Activated CD4-positive, CD25-positive, alpha-beta regulatory T cell treated with anti-CD3 and anti-CD28 coated beads, Interleukin-2, amount 50 U/mL, for 16 hours (primary cell): ENCODE data around the gene TAOK2.

Experiments used
- DNase-seq: peaks from one replicate; pipeline ENCODE4 v3.0.0-alpha.2; 2020; ENCODE audit warnings: low read depth, low spot score

TAOK2 gene

DNA sequence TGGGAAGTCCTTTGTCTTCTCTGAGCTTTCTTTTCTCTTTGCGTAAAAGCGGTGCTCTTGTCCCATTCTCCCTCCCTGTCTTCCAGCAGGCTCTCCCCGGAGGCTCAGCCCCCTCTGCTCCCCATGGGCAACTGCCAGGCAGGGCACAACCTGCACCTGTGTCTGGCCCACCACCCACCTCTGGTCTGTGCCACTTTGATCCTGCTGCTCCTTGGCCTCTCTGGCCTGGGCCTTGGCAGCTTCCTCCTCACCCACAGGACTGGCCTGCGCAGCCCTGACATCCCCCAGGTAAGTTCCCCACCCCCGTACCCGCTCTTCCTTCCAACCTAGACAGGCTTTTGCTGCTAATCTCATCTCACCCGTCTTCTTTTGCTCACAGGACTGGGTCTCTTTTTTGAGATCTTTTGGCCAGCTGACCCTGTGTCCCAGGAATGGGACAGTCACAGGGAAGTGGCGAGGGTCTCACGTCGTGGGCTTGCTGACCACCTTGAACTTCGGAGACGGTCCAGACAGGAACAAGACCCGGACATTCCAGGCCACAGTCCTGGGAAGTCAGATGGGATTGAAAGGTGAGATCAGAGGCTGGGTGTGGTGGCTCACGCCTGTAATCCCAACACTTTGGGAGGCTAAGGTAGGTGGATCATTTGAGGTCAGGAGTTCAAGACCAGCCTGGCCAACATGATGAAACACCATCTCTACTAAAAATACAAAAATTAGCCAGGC, 10.5 kb upstream of the TAOK2 start:
- no peak for DNase-seq

DNA sequence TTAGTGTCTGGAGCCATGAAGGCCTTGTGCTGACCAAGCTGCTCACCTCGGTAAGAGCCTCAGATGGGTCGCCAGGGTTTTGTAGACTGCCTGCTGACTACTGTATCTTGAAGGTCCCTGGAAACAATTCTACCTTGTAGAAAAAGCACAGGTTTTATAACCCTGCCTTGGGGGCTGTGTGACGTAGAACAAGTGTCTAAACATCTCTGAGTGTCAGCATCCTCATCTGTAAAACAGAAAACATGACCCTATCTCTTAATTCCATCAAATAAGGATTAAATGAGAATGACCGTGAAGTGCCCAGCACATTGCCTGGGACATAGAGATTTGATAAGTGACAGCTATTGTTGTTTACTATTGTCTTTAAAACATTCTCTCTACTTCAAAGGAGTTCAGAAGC, 5.5 kb upstream of the TAOK2 start:
- no peak for DNase-seq

DNA sequence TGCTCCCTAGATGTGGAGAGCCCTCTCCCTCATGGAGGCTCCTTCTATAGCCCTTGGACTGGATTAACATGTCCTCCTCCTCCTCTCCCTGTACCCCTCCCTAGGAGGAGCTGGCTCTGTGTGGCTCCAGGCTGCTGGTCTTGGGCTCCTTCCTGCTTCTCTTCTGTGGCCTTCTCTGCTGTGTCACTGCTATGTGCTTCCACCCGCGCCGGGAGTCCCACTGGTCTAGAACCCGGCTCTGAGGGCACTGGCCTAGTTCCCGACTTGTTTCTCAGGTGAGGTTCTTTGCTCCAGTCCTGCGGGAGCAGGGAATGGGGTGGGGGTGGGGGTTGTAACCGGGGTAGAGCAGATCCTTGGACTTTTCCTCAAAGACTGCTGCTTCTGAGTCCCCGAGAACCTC, 2.4 kb upstream of the TAOK2 start:
- DNase-seq: no peak

DNA sequence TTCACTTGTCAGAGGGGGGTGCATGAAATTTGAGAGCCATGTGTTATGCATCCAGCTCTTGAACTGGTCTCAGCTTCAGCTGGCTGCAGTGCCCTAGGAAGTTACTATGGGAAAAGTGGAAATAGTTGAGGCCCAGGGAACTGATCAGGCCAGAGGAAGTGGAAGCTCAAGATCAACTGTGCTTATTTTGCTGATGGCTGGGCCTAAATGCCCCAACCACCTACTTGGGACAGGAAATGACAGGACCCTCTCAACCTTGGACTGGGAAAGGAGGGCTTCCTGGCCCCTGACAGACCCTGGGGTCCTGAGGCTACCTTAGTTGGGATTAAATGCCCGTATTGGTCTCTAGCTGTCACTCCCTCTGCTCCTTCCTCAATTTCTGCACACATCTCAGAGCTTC, 1.2 kb upstream of the TAOK2 start:
- DNase-seq: no peak

DNA sequence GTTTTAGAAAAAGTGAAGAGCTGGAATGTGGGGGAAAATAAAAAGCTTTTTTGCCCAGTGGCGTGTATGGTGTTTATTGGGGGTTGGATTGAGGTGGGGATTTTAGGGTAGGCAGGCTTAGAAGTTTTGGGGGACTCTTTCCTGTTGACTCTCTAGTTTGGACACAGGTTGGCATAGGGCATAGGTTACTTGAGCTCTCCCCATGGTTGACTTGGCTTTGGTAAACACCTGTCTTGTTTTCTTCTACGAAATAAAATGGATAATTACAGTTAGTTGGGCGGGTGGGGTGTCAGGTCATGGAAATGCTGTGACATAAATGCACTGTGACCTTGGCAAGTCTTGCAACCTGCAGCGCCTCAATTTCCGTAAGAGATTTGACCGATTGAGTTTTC, 680 bp upstream of the TAOK2 start:
- no peak for DNase-seq

DNA sequence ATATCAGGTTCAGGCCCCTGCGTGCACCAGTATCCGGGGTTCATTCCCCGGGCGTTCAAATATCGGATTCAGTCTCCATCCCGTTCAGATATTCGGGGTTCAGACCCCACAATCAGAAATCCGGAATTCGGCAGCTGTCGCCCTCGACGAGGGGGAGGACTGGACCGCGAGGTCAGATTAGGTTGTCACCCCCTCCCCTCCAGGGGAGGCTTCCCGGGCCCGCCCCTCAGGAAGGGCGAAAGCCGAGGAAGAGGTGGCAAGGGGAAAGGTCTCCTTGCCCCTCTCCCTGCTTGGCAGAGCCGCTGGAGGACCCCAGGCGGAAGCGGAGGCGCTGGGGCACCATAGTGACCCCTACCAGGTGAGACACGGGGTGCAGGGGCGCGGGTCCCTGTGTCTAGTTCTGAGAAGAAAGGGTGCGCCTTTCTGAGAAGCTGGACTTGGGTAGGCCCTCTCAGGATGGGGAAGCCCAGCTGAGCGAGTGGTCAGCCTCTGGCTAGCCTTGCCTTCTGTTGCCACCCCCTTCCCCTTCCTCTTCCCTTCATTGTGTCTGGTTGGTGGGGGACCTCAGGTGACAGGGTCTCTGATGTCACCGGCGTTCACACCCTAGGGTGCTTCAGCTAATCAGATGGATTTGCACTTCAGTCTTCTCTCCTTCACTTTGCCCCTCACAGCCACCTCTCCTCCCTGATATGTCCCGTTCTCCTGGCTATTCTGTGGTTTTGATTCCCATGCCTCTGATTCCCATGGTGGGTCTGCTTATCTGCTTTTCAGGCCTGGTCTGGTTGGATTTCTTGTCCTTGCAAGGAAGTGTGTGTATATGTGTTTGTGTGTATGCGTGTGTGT, 844 bp downstream of the TAOK2 start:
- no peak for DNase-seq

DNA sequence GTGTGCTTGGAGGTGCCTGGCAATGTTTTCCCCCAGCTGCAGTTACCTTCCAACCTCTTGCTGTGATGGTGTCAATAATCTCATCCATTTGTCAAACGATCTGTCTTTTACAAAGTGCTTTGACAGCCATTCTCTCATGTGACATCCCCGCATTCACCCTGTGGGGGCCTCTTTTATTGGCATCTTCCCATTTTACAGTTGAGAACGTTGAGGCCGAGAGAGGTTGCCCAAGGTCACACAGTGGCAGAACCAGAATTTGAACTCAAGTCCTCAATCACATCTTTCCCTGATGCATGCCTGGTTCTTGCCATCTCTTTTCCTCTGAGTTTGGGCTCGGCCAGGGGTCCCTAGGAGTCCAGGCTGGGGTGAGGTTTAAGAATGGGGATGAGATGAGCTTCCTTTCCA, 1.5 kb downstream of the TAOK2 start:
- DNase-seq: no peak

DNA sequence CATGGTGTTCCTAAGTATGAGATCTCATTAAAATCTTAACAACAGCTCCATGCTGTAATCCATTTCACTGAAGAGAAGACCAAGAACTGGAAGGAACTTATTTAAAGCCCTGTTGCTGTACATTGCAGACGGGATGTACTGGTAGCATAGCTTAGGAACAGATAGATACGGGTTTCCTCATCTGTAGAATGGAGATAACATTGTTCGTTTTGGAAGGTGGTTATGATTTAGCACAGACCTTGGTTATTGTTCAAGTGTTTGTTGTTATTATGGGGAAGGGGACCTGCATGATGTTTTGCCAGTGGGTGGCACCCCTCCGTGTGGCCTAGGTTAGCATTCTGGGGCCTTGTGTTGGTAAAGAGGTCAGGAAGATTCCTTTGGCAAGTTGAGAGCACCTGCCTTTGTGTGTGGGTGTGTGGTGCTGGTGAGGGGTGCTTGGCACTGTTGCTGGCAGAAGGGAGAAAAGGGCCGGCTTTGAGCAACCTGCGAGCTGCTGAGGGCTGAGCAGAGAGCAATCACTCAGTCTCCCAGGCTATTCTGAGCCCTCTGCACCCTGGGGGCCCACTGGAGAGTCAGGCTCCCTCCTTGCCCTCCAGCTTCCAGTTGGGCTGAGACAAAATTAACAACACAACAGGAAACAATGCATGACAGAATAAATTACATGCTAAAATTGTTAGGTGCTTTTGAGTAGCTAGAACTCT, 2.3 kb downstream of the TAOK2 start:
- no peak for DNase-seq

DNA sequence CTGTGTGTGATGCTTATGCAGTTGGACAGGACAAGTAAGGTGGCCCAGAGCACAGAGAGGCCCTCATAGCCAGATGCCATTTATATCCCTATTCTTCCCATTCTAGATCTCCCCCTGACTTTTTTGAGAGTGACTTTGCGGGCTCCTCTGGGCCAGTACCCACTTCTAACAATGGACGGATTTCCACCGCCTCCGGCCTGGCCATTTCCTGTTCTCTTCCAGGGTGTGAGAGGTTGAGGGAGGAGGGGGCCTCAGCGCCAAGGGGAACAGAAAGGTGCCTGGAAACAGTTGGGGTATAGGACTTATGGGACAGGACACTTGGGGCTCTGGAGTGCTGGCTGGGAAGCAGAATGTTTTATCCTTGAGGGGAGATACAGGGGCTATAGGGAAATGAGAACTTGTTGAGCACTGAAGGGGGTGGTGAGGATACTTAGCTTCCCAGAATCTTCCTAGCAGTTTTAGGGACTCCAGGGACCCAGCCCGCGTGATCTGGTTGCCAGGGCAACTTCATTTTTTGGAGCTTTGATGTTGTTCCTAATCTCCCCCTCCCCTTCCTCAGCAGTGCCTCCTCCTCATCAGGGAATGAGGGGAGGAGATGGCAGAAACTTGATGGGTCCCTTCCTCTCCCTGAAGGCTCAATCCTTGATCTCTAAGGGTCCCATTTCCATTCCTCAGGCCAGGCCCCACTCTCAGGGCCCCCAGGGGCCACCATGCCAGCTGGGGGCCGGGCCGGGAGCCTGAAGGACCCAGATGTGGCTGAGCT, 3.6 kb downstream of the TAOK2 start:
- DNase-seq: no peak

DNA sequence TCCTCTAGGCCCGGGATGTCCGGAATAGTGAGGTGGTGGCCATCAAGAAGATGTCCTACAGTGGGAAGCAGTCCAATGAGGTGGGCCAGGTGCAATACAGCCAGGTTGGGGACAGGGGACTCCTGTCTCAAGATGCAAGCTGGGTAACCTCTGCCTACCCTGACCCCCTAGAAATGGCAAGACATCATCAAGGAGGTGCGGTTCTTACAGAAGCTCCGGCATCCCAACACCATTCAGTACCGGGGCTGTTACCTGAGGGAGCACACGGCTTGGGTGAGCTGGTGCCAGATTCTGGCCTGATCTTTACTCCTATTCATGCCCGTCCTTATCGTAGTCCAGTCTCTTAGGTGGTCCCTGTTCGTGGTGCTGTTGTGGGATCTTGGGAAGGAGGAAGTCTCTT, 4.4 kb downstream of the TAOK2 start:
- no peak for DNase-seq

DNA sequence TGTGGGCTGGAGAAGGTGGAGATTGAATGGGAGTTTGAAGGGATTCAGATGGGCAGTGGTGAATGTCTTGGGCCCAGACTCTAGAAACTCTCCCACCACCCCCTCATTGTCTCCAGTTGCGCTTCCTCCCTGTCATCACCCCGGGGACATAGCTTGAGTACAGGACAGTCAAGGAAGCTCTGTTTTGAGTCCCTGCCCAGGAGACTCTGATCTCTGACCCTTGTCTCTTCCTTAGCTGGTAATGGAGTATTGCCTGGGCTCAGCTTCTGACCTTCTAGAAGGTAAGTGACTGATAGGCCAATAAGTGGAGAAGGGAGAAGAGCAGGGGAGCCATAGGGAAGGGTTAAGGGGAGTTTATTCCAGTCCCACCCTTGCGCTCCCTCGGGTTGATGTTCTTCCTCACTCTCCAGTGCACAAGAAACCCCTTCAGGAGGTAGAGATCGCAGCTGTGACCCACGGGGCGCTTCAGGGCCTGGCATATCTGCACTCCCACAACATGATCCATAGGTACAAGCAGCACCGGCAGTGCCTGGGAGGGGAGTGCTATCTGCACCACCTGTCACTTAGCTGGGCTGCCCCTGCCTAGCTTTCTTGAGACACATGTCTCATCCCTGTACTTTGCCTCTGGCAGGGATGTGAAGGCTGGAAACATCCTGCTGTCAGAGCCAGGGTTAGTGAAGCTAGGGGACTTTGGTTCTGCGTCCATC, 5.0 kb downstream of the TAOK2 start:
- DNase-seq: no peak

DNA sequence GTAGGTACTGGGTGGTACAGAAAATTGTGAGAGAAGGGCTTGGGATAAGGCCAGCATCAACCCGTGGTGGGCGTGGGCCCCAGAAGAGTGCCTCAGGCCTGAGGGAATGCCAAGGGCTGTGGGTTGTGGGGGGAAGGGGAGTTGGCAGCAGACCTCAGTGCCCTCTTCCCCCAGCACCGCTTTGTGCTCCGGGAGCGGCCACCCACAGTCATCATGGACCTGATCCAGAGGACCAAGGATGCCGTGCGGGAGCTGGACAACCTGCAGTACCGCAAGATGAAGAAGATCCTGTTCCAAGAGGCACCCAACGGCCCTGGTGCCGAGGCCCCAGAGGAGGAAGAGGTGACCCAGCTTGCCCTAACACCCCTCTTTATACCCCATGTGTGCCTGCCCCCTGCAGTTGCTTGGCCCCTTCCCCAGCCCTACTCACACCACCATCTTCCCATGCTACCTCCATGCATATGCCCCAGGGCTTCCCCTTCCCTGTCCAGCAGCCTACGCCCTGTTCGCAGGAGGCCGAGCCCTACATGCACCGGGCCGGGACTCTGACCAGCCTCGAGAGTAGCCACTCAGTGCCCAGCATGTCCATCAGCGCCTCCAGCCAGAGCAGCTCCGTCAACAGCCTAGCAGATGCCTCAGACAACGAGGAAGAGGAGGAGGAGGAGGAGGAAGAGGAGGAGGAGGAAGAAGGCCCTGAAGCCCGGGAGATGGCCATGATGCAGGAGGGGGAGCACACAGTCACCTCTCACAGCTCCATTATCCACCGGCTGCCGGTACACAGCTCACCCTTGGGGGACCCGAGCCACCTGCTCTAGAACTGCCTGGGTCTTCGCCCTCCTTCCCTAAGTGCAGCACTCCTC, 9.1 kb downstream of the TAOK2 start:
- DNase-seq: no peak

DNA sequence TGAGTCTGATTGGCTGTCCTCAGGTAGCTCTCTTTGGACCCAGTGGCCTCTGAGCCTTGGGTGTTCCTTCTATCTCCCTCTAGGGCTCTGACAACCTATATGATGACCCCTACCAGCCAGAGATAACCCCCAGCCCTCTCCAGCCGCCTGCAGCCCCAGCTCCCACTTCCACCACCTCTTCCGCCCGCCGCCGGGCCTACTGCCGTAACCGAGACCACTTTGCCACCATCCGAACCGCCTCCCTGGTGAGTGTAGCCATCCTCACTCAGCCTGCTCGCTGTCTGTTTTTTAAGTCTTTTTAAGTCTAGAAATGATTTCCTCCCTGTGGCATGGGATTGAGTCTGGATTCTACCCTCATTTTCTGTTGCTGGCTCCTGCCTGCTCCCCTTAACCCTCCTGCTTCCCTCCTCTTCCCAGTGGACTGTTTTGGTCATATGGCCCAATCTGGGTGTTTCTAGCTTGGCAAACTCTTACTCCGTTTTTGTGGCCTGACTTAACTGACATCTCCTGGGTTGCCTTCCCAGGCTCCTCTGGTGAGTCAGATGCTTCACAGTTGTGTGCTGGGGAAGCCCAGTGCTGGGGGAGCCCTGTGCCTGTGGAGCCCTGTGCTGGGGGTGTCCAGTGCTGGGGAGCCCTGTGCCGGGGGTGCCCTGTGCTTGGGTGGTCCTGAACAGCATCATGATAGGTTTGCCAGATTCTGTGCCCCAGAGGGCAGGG, 9.9 kb downstream of the TAOK2 start:
- no peak for DNase-seq

DNA sequence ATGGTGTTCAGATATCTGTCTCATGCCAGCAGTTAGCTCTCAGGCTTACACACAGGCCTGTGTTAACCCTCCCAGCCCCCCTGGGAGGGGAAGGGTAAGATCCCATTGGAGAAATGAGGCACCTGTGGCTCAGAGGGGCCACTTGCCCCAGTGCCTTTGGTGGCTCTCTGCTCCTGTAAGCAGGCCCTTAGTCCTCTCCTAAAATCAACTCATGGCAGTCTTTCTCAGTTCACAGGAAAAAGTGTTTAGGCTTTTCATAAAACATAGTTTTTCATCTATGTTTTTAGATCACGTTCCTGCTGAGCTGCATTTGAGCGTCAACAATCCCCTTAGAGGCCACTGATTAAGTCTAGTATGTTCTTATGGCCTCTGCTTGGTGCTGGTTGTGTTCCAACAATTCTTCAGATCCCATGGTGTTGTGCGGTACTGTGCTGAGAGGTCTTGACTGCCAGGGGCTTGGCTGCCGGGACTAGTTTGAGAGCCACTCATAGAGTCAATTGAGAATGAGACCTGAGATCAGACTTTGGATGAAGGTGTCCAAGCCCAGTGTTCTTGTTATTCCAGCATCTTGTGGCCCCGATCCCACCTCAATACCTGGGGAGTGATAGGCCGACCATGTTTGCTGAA, 10.6 kb downstream of the TAOK2 start:
- DNase-seq: no peak

DNA sequence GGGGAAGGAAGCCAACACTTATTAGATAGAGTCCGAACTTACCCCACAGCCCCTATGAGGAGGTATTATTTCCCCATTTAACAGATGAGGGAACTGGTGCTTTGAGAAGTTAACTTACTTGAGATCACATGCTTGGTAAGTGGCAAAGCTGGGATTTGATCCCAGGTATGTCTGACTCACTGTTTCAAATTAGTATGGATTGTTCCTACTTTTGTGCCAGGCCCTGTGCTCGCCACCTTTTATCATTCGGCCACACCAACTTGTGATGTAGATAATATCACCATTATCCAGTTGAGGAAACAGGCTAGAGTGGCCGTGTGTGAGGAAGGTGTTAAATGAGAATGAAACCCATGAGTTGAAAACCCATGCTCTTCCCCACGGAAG, 11.1 kb downstream of the TAOK2 start:
- no peak for DNase-seq

DNA sequence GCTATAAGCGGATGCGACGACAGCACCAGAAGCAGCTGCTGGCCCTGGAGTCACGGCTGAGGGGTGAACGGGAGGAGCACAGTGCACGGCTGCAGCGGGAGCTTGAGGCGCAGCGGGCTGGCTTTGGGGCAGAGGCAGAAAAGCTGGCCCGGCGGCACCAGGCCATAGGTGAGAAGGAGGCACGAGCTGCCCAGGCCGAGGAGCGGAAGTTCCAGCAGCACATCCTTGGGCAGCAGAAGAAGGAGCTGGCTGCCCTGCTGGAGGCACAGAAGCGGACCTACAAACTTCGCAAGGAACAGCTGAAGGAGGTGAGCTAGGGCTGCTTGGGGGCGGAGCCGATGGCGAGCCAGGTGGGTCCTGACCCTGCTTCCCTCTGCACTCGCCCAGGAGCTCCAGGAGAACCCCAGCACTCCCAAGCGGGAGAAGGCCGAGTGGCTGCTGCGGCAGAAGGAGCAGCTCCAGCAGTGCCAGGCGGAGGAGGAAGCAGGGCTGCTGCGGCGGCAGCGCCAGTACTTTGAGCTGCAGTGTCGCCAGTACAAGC, 11.7 kb downstream of the TAOK2 start:
- no peak for DNase-seq

DNA sequence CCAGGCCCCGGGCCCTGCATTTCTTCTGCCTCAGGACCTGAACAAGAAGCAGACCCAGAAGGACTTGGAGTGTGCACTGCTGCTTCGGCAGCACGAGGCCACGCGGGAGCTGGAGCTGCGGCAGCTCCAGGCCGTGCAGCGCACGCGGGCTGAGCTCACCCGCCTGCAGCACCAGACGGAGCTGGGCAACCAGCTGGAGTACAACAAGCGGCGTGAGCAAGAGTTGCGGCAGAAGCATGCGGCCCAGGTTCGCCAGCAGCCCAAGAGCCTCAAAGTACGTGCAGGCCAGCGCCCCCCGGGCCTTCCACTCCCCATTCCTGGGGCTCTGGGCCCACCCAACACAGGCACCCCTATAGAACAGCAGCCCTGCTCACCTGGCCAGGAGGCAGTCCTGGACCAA, 12.6 kb downstream of the TAOK2 start:
- DNase-seq: no peak

DNA sequence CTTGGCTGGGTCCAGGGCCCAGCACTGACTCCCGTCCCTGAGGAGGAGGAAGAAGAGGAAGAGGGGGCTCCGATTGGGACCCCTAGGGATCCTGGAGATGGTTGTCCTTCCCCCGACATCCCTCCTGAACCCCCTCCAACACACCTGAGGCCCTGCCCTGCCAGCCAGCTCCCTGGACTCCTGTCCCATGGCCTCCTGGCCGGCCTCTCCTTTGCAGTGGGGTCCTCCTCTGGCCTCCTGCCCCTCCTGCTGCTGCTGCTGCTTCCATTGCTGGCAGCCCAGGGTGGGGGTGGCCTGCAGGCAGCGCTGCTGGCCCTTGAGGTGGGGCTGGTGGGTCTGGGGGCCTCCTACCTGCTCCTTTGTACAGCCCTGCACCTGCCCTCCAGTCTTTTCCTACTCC, 13.3 kb downstream of the TAOK2 start:
- DNase-seq: no peak
